ENCODE data around the gene SPATS1. TPM values are rescaled to one million over a fixed set of nuclear protein-coding genes. Genes with fewer than 3 reads are reported as not detected.
"Not testable (repeated sequence)": the region's sequence is repeated elsewhere in the genome, so short reads cannot be mapped to it uniquely, and the experiment has no call there.

The SPATS1 gene
- total and polyA plus RNA-seq, 12 donors = not detected

DNA sequence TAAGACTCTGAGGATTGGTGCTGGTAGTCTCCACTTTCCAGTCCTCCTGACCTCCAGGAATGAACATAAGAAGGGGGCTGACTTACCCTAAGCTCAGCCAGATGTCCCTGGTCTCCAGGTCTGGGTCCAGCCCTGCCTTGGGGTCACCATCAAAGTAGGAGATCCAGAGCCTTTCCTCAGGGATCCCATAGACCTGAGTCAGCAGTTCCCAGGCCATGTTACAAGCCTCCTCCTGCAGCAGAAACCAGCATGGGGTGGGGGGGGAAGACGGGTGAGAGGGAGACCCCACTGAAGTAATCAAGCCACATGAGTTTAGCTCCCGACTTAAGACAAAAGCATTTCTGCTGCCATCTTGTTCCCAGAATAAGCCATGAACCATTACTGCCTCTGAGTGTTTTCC is 31.1 kb upstream of the SPATS1 start:
- H3K9me3 ChIP-seq = no peaks in the 10 kb centered on the region
- H3K27me3 ChIP-seq = no peaks in the 10 kb centered on the region
- no peak overlapping the region for H3K27ac ChIP-seq
- 65 to 97% methylated on average over 2 of the region's 2 CpGs for WGBS, 2 donors
- TF ChIP-seq CTCF (IDR thresholded peaks at IDR 0.05) = no peak
- peaks cover 0 to 30% (median 13%) of the 10 kb centered on the region in 9 donors for H3K4me1 ChIP-seq
- peaks cover 0 to 57% (median 38%) of the 10 kb centered on the region in 9 donors for H3K36me3 ChIP-seq
- ATAC-seq (no peak), DNase-seq (no peak)
- no peak overlapping the region for H3K4me3 ChIP-seq
- intact Hi-C loops (cut with DNase I) = loop anchor here in 1 of 10 donors (5.0 kb wide), 1 partner anchor 44 kb away; the partner anchor contains the start of gene NFKBIE

DNA sequence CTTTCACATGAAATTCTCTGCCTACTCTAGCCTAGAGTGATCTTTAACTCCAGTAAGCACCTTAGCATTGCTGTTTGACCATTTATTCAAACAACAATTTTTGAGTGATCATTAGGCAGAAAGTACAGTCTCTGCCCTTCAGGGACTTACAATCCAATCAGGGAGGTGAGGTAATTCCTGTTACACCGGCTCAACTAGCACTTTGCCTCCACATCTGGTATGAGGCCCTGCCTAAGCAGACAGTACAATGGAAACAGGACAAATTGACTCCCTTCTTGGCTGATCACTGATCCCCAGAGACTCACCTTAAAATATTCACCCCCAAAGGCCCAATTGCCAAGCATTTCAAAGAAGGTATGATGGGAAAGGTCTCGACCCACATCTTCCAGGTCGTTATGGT is 30.7 kb upstream of the SPATS1 start:
- no peak overlapping the region for H3K27ac ChIP-seq
- H3K9me3 ChIP-seq = no peaks in the 10 kb centered on the region
- intact Hi-C loops (cut with DNase I) = loop anchor here in 1 of 10 donors (5.0 kb wide), 1 partner anchor 44 kb away; the partner anchor contains the start of gene NFKBIE
- 63 to 82% methylated on average over 3 of the region's 3 CpGs for WGBS, 2 donors
- DNase-seq (no peak), ATAC-seq (no peak)
- H3K4me1 ChIP-seq = peaks cover 0 to 30% (median 13%) of the 10 kb centered on the region in 9 donors
- no peaks in the 10 kb centered on the region for H3K27me3 ChIP-seq
- TF ChIP-seq CTCF (IDR thresholded peaks at IDR 0.05) = no peak
- peak overlapping the region in 2 of 10 donors; percentile 81 to 96 for H3K4me3 ChIP-seq
- peaks cover 0 to 53% (median 35%) of the 10 kb centered on the region in 9 donors for H3K36me3 ChIP-seq

DNA sequence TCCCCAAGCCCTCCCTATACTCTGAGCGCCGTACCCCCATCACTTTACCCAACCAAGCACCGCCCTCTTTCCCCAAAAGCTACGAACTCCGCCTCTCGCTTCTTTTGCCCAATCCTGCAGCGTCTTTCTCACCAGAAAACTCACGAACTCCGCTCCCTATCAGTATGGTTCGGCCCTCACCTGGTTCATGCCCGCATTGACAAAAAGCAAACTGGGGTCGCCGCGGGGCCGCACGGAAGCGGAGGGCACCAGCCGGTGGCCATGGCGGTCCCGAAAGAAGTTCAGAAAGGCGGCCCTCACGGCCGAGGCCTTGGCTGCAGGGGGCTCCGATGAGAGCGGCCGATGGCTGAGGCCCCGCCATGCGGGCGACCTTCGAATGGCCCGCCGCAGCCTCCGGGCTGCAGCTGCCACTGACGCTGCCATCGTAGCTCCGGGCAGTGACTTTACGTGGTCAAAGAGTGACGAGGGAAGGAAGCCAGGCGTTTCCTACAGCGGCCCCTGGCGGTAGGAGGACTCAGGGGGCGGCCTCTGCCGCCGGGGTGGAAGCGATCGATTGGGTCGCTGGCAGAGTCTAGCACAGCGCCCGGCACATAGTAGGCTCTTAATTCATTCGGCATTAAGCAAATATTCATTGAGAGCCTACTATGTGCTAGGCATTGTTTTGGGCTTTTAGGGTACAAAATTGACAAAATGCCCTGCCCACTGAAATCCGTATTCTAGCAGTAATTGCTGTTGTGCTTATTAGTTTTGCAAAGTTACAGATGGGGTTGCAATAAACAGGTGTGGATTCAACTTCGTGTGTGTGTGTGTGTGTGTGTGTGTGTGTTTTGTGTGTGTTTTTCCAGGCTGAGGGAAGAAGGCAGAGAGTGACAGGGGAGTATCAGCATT is 29.3 kb upstream of the SPATS1 start, which contains the start of gene AARS2:
Gene AARS2, minus strand, starts transcription at position 447 of the 888 bp plus-strand sequence. Its CDS starts 24 bp downstream, at position 423.
- peaks cover 0 to 30% (median 13%) of the 10 kb centered on the region in 9 donors for H3K4me1 ChIP-seq
- H3K9me3 ChIP-seq = no peaks in the 10 kb centered on the region
- peak within 1 kb of the TSS; percentile 57 to 97 (median 88) for H3K4me3 ChIP-seq
- ATAC-seq = peak; percentile 88 to 95 (median 92)
- intact Hi-C loops (cut with DNase I) = loop anchor here in 1 of 10 donors (5.0 kb wide), 1 partner anchor 46 kb away; the partner anchor contains the start of gene NFKBIE
- peak; percentile 90 to 91 for DNase-seq
- 3 to 4% methylated on average over 52 of the region's 52 CpGs for WGBS, 2 donors
- H3K27ac ChIP-seq = peak within 1 kb of the TSS in 9 of 10 donors; percentile 18 to 87 (median 82)
- peaks cover 0 to 9% (median 0%) of the 10 kb centered on the region in 7 donors for H3K27me3 ChIP-seq
- TF ChIP-seq CTCF (IDR thresholded peaks at IDR 0.05) = peak; percentile 97 to 100 (median 98)
- peaks cover 0 to 39% (median 26%) of the 10 kb centered on the region in 9 donors for H3K36me3 ChIP-seq

GRCh38 chr6:44314657-44315056 is 27.8 kb upstream of the SPATS1 start:
- Histone ChIP-seq H3K27me3 (peaks cover 0 to 18% (median 9%) of the 10 kb centered on the region in 7 donors), H3K36me3 (peaks cover 0 to 24% (median 16%) of the 10 kb centered on the region in 9 donors), H3K4me1 (peaks cover 0 to 20% (median 10%) of the 10 kb centered on the region in 9 donors)
- WGBS, 2 donors = 94 to 97% methylated on average over 8 of the region's 8 CpGs
- H3K9me3 ChIP-seq, H3K4me3 ChIP-seq, DNase-seq, H3K27ac ChIP-seq, ATAC-seq: not testable (repeated sequence)
- intact Hi-C loops (cut with DNase I) = loop anchor here in 1 of 10 donors (5.0 kb wide), 1 partner anchor 47 kb away; the partner anchor contains the start of gene NFKBIE
